HEK293 (cell line): ENCODE results near the gene ZNF717.
"Not testable (repeated sequence)": the region's sequence is repeated elsewhere in the genome, so short reads cannot be mapped to it uniquely, and the experiment has no call there.

ENCODE experiments used
- CTCF ChIP-seq: fragments of 450-650 bp; formaldehyde crosslinking; IDR thresholded peaks from 2 replicates; pipeline ENCODE4 v1.5.1; 2016; ENCODE audit warnings: missing biosample characterization, missing genetic modification characterization
- SP7 ChIP-seq: fragments of 450-650 bp; formaldehyde crosslinking; IDR thresholded peaks from 2 replicates; pipeline ENCODE4 v1.5.1; 2016; ENCODE audit warnings: missing biosample characterization, missing genetic modification characterization
- ZBTB7A ChIP-seq: fragments of 450-650 bp; formaldehyde crosslinking; IDR thresholded peaks from 2 replicates; pipeline ENCODE4 v1.5.1; 2016; ENCODE audit warnings: low read depth, missing biosample characterization, missing genetic modification characterization
- ZNF274 ChIP-seq, 2 experiments: fragments of 200-500 bp in 1 of 2; fragments of 450-650 bp in 1 of 2; sonication (Bioruptor generic) in 1 of 2; formaldehyde crosslinking in 1 of 2; IDR thresholded peaks; 2 replicates each; pipeline versions ENCODE4 v1.5.1 to v1.6.1; 2014 to 2016; ENCODE audit warnings: borderline replicate concordance in 1 of 2, inconsistent platforms in 1 of 2, low read length in 1 of 2, missing biosample characterization in 1 of 2, missing genetic modification characterization in 1 of 2
- ZNF521 ChIP-seq: fragments of 450-650 bp; formaldehyde crosslinking; IDR thresholded peaks from 2 replicates; pipeline ENCODE4 v1.5.1; 2017; ENCODE audit warnings: missing biosample characterization, mild to moderate bottlenecking, missing genetic modification characterization
- ZNF544 ChIP-seq: fragments of 450-650 bp; formaldehyde crosslinking; IDR thresholded peaks from 2 replicates; pipeline ENCODE4 v1.5.0; 2017; ENCODE audit warnings: missing biosample characterization, missing genetic modification characterization
- ZNF660 ChIP-seq: fragments of 450-650 bp; IDR thresholded peaks from 2 replicates; pipeline ENCODE4 v1.5.1; 2018; ENCODE audit warnings: missing biosample characterization, mild to moderate bottlenecking, missing genetic modification characterization
- ZNF830 ChIP-seq: fragments of 450-650 bp; IDR thresholded peaks from 2 replicates; pipeline ENCODE4 v1.5.0; 2018; ENCODE audit warnings: missing biosample characterization, missing genetic modification characterization, low read depth, mild to moderate bottlenecking, moderate library complexity
- ZNF837 ChIP-seq: fragments of 450-650 bp; formaldehyde crosslinking; IDR thresholded peaks from 2 replicates; pipeline ENCODE4 v1.5.1; 2016; ENCODE audit warnings: missing biosample characterization, missing genetic modification characterization
- ZSCAN30 ChIP-seq: fragments of 450-650 bp; IDR thresholded peaks from 2 replicates; pipeline ENCODE4 v1.5.1; 2018; ENCODE audit warnings: missing biosample characterization, mild to moderate bottlenecking, missing genetic modification characterization, moderate library complexity
- TF ChIP-seq, protein P1 (sequence below): fragments of 450-650 bp; formaldehyde crosslinking; IDR thresholded peaks from 2 replicates; pipeline ENCODE4 v1.5.1; 2016; ENCODE audit warnings: missing biosample characterization, missing genetic modification characterization
- TF ChIP-seq, protein P2 (sequence below): fragments of 450-650 bp; formaldehyde crosslinking; conservative IDR thresholded peaks from 2 replicates; pipeline ENCODE4 v1.5.1; 2016; ENCODE audit warnings: low read depth, missing biosample characterization, missing genetic modification characterization

- not testable (repeated sequence) for TF ChIP-seq CTCF (tag by site-specific recombination); ZNF660 (tag by site-specific recombination); ZSCAN30 (tag by site-specific recombination); ZNF830 (tag by site-specific recombination); ZNF274 (IDR thresholded peaks at IDR 0.05; ENCODE audit: low read length); ZNF274 (tag by site-specific recombination; IDR thresholded peaks at IDR 0.05; ENCODE audit: borderline replicate concordance); ZNF521 (tag by site-specific recombination); ZBTB7A; ZNF544 (tag by site-specific recombination); ZNF837 (tag by site-specific recombination); SP7
- TF ChIP-seq, protein P1, sequence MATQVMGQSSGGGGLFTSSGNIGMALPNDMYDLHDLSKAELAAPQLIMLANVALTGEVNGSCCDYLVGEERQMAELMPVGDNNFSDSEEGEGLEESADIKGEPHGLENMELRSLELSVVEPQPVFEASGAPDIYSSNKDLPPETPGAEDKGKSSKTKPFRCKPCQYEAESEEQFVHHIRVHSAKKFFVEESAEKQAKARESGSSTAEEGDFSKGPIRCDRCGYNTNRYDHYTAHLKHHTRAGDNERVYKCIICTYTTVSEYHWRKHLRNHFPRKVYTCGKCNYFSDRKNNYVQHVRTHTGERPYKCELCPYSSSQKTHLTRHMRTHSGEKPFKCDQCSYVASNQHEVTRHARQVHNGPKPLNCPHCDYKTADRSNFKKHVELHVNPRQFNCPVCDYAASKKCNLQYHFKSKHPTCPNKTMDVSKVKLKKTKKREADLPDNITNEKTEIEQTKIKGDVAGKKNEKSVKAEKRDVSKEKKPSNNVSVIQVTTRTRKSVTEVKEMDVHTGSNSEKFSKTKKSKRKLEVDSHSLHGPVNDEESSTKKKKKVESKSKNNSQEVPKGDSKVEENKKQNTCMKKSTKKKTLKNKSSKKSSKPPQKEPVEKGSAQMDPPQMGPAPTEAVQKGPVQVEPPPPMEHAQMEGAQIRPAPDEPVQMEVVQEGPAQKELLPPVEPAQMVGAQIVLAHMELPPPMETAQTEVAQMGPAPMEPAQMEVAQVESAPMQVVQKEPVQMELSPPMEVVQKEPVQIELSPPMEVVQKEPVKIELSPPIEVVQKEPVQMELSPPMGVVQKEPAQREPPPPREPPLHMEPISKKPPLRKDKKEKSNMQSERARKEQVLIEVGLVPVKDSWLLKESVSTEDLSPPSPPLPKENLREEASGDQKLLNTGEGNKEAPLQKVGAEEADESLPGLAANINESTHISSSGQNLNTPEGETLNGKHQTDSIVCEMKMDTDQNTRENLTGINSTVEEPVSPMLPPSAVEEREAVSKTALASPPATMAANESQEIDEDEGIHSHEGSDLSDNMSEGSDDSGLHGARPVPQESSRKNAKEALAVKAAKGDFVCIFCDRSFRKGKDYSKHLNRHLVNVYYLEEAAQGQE (tag by site-specific recombination): not testable (repeated sequence)
- TF ChIP-seq, protein P2, sequence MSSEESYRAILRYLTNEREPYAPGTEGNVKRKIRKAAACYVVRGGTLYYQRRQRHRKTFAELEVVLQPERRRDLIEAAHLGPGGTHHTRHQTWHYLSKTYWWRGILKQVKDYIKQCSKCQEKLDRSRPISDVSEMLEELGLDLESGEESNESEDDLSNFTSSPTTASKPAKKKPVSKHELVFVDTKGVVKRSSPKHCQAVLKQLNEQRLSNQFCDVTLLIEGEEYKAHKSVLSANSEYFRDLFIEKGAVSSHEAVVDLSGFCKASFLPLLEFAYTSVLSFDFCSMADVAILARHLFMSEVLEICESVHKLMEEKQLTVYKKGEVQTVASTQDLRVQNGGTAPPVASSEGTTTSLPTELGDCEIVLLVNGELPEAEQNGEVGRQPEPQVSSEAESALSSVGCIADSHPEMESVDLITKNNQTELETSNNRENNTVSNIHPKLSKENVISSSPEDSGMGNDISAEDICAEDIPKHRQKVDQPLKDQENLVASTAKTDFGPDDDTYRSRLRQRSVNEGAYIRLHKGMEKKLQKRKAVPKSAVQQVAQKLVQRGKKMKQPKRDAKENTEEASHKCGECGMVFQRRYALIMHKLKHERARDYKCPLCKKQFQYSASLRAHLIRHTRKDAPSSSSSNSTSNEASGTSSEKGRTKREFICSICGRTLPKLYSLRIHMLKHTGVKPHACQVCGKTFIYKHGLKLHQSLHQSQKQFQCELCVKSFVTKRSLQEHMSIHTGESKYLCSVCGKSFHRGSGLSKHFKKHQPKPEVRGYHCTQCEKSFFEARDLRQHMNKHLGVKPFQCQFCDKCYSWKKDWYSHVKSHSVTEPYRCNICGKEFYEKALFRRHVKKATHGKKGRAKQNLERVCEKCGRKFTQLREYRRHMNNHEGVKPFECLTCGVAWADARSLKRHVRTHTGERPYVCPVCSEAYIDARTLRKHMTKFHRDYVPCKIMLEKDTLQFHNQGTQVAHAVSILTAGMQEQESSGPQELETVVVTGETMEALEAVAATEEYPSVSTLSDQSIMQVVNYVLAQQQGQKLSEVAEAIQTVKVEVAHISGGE (tag by site-specific recombination): not testable (repeated sequence)
Observed at GRCh38 chr3:75777742-75778141, 7.6 kb downstream of the ZNF717 start.
